NB4 (cell line): ENCODE results near the gene CDH12.

ENCODE experiments used
- MYC ChIP-seq: IDR thresholded peaks from 2 replicates; pipeline ENCODE4 v1.6.1; 2011; ENCODE audit warnings: low read depth, low read length
- POLR2A ChIP-seq: IDR thresholded peaks from 2 replicates; pipeline ENCODE4 v1.6.1; 2011; ENCODE audit warnings: mild to moderate bottlenecking; ENCODE audit not compliant: insufficient read length; ENCODE audit errors: extremely low read depth
- TF ChIP-seq, protein P1 (sequence below): IDR thresholded peaks from one replicate; pipeline ENCODE4 v1.5.1; 2012; ENCODE audit warnings: low read depth, low read length

DNA sequence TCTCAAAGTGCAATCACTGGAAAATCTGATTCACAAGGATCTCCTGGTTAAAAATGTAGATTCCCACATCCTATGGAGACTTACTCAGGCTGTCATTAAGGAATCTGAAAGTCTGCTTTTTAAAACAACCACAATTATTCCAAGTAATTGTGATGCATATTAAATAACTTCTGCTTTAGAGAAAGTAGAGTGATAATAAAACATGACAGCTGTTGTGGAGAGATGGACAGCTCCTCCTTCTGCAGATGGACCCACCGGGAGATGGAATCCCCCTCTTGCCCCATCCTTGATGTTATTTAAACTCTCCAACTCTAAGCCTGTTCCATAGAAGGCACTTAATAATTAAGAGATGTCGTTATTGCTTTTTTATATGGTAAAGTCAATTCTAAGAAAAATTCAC, 802.2 kb downstream of the CDH12 start:
- TF ChIP-seq POLR2A: no peak
- no peak for TF ChIP-seq MYC
- TF ChIP-seq, protein P1, sequence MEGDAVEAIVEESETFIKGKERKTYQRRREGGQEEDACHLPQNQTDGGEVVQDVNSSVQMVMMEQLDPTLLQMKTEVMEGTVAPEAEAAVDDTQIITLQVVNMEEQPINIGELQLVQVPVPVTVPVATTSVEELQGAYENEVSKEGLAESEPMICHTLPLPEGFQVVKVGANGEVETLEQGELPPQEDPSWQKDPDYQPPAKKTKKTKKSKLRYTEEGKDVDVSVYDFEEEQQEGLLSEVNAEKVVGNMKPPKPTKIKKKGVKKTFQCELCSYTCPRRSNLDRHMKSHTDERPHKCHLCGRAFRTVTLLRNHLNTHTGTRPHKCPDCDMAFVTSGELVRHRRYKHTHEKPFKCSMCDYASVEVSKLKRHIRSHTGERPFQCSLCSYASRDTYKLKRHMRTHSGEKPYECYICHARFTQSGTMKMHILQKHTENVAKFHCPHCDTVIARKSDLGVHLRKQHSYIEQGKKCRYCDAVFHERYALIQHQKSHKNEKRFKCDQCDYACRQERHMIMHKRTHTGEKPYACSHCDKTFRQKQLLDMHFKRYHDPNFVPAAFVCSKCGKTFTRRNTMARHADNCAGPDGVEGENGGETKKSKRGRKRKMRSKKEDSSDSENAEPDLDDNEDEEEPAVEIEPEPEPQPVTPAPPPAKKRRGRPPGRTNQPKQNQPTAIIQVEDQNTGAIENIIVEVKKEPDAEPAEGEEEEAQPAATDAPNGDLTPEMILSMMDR: no peak
